HL-60 (cell line): Measurements from ENCODE around the gene ASAP3.

ENCODE experiments used
- CTCF ChIP-seq: IDR thresholded peaks from one replicate; pipeline ENCODE4 v1.5.1; 2011; ENCODE audit warnings: low read length, control low read depth, inconsistent platforms; ENCODE audit not compliant: insufficient read depth
- POLR2AphosphoS5 ChIP-seq: IDR thresholded peaks from 2 replicates; pipeline ENCODE4 v1.6.1; 2012; ENCODE audit warnings: low read depth
- SPI1 ChIP-seq: IDR thresholded peaks from 2 replicates; pipeline ENCODE4 v1.6.1; 2012; ENCODE audit warnings: low read depth, mild to moderate bottlenecking, borderline replicate concordance

GRCh38 chr1:23485002-23485332, 988 bp upstream of the ASAP3 start:
- TF ChIP-seq CTCF (no peak), POLR2AphosphoS5 (no peak), SPI1 (no peak)
